ENCODE results near the gene FBXO40.

Gene FBXO40

DNA sequence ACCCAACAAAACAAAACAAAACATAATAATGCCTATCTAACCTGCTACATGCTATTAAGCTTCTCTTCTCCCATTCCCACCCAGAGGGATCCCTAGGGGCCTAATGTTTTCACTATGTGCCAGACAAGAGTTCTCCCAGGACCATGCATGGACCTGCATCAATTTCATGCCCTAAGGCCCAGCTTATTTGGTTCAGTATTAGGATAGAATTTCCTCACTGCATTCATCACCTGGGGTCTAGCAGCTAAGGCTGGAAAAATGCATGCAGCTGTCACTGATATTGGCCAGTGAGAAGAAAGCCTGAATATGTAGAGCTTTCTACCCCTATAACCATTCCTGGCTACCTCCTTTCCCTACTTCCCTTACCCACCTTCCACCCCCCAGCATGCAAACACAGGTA lies 69.6 kb downstream of the FBXO40 start:
- no peak for DNase-seq (ENCODE audit: low read depth)

DNA sequence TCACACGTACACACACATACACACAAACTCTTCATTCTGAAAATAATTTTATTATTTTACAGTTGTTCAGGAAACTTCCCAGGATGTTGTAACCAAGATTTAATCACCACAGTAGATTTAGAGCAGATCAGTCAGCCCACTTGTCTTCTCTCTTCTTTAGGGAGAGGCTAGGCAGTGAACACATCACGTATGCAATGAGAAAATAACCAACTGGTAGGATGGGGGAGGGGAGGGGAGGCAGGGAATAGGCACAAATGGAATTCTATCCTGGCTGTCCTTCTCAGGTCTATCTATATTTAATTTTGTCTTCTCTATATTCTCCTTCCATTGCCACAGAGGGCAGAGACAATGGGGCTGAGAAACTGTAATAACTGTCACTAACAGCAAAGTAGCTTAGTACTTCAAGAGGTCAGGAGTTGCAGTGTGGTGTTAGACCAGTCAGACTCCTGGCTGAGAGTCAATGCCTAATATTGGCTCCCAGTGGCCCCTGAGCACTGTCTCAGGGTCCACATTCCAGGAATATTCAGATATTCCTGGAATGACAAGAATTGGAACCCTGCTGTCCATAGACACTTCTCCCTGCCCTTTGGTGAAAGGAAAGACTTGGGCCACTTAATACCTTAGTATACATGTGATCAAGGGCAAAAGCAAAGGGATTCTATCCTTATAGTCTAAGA lies 70.1 kb downstream of the FBXO40 start:
- DNase-seq (ENCODE audit: low read depth): no peak

DNA sequence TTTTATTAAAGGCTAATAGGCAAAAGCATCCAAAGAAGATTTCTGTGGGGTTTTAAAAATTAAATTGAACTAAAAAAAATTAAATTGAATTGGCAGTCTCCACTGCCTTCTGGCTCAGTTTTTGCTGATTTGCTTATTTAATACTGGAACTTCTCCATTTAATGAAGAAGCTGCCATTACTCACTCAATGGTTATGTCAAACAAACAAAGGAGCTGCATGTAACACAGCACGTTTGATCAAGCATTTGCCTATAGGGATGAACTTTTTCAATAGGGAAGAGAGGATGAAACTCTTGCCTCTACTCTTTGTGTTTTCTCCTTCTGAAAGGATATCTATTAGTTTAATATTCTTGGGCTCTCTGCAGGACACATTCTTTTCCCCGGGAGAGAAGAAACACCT lies 72.3 kb downstream of the FBXO40 start:
- DNase-seq (ENCODE audit: low read depth): no peak

DNA sequence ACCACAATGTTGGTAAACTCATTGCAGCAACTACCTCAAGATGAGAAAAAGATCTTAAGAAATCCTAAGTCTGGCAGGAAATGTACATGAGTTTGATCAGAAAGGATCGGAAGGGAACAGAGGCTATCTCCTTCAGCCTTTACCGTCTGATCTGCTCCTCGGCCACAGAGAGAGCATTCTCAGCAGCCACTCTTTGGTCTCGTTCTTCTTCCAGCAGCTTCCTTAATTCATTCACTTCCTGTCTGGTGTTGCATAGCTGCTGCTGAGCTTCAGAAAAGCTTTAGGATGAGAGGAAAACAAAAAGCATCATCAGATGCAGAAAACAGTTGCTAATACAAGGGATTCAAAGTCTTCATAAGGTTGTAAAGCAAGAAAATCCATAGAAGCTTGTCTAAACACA lies 74.2 kb downstream of the FBXO40 start:
- DNase-seq (ENCODE audit: low read depth): no peak

DNA sequence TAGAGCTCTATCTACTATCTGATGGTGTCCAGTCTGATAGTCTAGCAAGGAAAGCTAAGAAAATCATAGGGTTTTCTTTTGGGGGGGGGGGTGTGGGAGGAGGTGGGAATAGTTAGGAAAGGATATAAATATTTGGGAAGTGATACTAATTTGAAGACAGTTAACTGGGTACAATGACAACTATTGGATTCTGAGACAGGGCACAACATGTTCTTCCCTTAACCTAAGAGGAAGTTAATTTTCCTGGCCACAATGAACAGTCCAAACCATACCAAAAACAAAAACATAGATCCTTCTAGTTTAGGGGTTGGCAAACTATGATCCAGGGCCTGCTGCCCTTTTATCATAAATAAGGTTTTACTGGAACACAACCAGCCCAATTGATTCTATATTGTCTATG lies 77.5 kb downstream of the FBXO40 start:
- DNase-seq (ENCODE audit: low read depth): no peak

DNA sequence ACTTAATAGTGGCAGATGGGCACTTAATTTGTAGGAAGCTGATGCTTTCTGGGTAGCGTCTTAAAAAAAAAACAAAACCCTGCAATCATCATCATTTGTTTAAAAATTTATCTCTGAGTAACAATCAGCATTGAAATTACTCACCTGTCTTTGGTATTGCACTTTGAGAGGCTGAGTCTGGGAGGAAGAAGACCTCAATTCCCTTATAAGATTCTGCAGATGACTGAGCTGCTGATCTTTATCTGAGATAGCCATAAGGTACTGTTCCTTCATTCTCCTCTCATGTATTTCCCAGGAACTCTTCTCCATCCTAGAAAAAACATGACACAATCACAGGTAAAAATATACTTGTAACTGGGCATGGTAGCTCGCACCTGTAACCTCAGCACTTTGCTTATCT lies 84.0 kb downstream of the FBXO40 start:
- DNase-seq (ENCODE audit: low read depth): no peak

Measured in stimulated activated CD8-positive, alpha-beta memory T cell treated with anti-CD3 and anti-CD28 coated beads, Interleukin-15, amount 100 ng/mL, for 24 hours (primary cell).